Chondrocyte (in vitro differentiated cells): ENCODE measurements around the gene KIAA0319L. TPM values are rescaled to one million over a fixed set of nuclear protein-coding genes. Genes with fewer than 3 reads are reported as not detected.

Source experiments
- DNase-seq: peaks from one replicate; pipeline ENCODE4 v3.0.0; 2021; ENCODE audit warnings: mixed read lengths, low spot score
- H3K27ac Mint-ChIP-seq: one replicate; pipeline ENCODE4 v1.8.0; 2021; ENCODE audit warnings: mild to moderate bottlenecking, moderate library complexity, mixed read lengths; ENCODE audit not compliant: unreplicated experiment
- H3K27me3 Mint-ChIP-seq: 2 replicates; pipeline ENCODE4 v1.8.0; 2021; ENCODE audit warnings: low read depth, mixed read lengths
- H3K36me3 Mint-ChIP-seq: 2 replicates; pipeline ENCODE4 v1.8.0; 2021; ENCODE audit warnings: low read depth, mixed read lengths
- H3K4me1 Mint-ChIP-seq: 2 replicates; pipeline ENCODE4 v1.8.0; 2021; ENCODE audit warnings: low read depth, mild to moderate bottlenecking, mixed read lengths
- H3K4me3 Mint-ChIP-seq: one replicate; pipeline ENCODE4 v1.8.0; 2021; ENCODE audit warnings: mild to moderate bottlenecking, moderate library complexity, mixed read lengths; ENCODE audit not compliant: unreplicated experiment
- H3K9me3 Mint-ChIP-seq: 2 replicates; pipeline ENCODE4 v1.8.0; 2021; ENCODE audit warnings: low read depth, mixed read lengths
- total RNA-seq: library from RNA; stranded (reverse); gene quantifications from 3 replicates; pipeline ENCODE4 v1.2.1, GENCODE V29; 2021
- TF ChIP-seq, protein P1 (sequence below): fragments of 200-600 bp; sonication (generic); IDR thresholded peaks from 2 replicates; pipeline ENCODE4 v1.5.0; 2021; ENCODE audit warnings: antibody characterized with exemption, mild to moderate bottlenecking, moderate library complexity

Gene KIAA0319L
- total RNA-seq, 1 donor from 2014 or later, result 28.7 TPM

DNA sequence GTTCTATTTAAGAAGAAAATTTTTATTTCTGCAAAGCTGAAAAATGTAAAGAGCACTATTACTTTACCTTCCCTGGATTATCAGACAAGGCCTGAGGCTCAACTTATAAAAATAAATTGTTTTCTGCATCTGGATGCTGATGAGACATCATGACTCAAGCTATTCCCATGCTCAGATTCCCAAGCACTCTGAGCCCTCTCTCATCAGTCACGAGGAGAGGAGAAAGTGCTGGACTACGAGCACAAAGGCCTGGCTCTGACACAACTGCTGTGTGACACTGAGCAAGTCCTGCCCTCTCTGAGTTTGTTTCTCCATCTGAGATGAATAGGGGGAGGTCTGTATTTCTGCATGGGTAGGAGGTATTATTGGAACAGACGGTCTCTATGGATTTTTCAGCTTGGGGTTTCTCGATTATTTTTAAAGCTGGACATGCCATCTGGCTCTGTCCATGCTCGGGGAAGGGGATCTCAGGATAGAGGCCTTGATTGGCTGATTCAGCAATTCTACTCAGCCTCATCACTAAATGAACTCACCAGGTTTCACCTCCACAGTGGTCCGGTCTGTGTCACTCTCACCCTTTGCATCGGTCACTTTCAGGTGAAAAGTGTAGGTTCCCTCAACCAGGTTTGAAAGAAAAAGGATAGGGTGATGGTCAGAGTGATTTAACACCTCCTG is 107.7 kb downstream of the KIAA0319L start:
- TF ChIP-seq, protein P1, sequence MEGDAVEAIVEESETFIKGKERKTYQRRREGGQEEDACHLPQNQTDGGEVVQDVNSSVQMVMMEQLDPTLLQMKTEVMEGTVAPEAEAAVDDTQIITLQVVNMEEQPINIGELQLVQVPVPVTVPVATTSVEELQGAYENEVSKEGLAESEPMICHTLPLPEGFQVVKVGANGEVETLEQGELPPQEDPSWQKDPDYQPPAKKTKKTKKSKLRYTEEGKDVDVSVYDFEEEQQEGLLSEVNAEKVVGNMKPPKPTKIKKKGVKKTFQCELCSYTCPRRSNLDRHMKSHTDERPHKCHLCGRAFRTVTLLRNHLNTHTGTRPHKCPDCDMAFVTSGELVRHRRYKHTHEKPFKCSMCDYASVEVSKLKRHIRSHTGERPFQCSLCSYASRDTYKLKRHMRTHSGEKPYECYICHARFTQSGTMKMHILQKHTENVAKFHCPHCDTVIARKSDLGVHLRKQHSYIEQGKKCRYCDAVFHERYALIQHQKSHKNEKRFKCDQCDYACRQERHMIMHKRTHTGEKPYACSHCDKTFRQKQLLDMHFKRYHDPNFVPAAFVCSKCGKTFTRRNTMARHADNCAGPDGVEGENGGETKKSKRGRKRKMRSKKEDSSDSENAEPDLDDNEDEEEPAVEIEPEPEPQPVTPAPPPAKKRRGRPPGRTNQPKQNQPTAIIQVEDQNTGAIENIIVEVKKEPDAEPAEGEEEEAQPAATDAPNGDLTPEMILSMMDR, result no peak
- Mint-ChIP-seq H3K27ac (peak overlapping the region; percentile 50), H3K27me3 (no peaks in the 10 kb centered on the region), H3K4me1 (peaks cover 16% of the 10 kb centered on the region), H3K4me3 (no peak overlapping the region), H3K36me3 (peaks cover 12% of the 10 kb centered on the region), H3K9me3 (no peaks in the 10 kb centered on the region)
- no peak for DNase-seq

DNA sequence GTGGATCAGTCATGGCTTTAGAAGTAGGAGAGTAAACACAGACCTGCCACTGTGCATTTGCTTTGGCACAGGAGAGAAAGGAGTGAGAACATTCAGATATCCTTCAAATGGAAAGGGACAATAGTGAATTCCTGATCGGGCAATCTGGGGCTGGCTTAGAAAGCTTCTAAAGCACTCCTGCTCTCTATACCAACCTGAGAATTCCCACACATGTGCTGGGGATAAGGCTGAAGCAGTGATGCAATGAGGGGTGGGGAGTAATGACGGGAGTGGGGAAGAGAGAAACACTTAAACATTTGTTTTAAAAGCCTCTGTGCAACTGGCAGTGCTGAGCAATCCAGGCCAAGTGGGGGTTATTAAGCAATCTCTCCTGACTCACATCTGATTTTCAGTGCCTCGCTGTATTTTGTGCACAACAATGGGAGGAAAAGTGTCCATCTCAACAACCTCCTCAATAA is 108.8 kb downstream of the KIAA0319L start:
- Mint-ChIP-seq H3K36me3 (peaks cover 9% of the 10 kb centered on the region), H3K4me1 (peaks cover 15% of the 10 kb centered on the region), H3K27me3 (no peaks in the 10 kb centered on the region), H3K27ac (no peak overlapping the region), H3K4me3 (no peak overlapping the region), H3K9me3 (no peaks in the 10 kb centered on the region)
- TF ChIP-seq, protein P1, result no peak
- DNase-seq, result no peak

DNA sequence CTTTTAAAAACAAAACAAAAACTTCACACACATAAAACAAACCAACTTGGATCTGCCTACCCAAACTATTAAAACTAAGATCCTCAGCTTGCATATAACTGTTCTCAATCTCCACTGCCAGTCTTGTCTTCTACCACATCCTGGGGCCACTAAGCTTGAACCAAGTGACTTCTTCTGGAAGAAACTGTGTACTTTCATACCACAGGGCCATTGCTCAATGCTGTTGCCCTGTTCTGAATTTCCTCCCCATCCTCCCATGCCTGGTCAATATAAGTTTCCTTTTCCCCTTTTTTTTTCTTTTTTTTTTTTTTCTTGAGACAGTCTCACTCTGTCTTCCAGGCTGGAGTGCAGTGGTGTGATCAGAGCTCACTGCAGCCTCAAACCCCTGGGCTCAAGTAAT is 109.9 kb downstream of the KIAA0319L start:
- H3K36me3 Mint-ChIP-seq, result peaks cover 12% of the 10 kb centered on the region
- no peak overlapping the region for H3K4me3 Mint-ChIP-seq
- no peak for DNase-seq
- peaks cover 10% of the 10 kb centered on the region for H3K4me1 Mint-ChIP-seq
- TF ChIP-seq, protein P1, result no peak
- H3K9me3 Mint-ChIP-seq, result no peaks in the 10 kb centered on the region
- no peaks in the 10 kb centered on the region for H3K27me3 Mint-ChIP-seq
- H3K27ac Mint-ChIP-seq, result no peak overlapping the region

DNA sequence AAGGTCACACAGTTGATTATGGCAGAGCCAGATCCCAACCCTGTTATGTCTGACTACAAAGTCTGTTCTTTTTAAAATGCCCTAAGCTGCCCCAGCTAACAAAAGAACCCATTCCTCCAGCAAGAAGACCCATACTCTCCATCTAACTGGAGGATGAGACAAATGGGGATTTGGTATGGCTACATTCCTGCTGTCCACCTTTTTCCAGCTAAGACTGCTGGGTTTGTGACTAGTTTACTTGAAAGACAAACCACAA is 112.8 kb downstream of the KIAA0319L start:
- H3K9me3 Mint-ChIP-seq, result no peaks in the 10 kb centered on the region
- TF ChIP-seq, protein P1, result no peak
- H3K27me3 Mint-ChIP-seq, result no peaks in the 10 kb centered on the region
- DNase-seq, result no peak
- H3K36me3 Mint-ChIP-seq, result peaks cover 15% of the 10 kb centered on the region
- no peak overlapping the region for H3K4me3 Mint-ChIP-seq
- no peak overlapping the region for H3K27ac Mint-ChIP-seq
- H3K4me1 Mint-ChIP-seq, result no peaks in the 10 kb centered on the region

DNA sequence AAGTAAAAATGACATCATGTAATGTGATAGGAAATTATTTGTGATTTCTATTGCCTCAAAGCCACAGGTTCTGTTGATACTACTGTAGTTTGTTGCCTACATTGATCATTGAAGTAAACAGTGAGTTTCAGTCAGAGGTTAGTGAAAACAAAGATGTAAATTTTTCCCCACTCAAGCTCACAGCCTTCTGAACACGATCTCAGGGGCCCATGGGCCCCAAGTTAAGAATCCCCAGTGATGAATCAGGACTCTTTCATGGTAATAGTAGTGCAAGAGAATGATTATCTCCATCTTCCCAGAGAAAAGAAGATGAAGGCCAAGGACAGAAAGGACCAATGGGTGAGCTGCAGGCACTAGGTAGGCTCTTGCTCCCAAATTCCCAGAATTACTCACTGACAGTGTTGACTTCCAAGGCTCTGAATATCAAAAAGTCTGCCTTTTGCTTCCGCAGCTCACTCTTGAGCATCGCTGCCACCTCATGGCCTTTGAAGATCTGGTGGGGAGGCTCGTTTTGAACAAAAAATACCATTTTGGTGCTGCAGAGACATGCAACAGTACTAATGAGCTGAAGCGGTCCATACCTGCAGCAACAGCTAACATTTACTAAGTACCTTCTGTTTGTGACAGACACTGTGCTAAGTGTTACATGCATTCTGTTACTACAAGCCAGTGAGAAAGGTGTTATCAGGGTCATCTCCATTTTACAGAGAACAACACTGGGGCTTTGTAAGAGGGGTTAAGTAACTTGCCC is 113.3 kb downstream of the KIAA0319L start:
- H3K36me3 Mint-ChIP-seq, result peaks cover 18% of the 10 kb centered on the region
- H3K9me3 Mint-ChIP-seq, result no peaks in the 10 kb centered on the region
- no peak for DNase-seq
- no peaks in the 10 kb centered on the region for H3K27me3 Mint-ChIP-seq
- no peak overlapping the region for H3K4me3 Mint-ChIP-seq
- H3K4me1 Mint-ChIP-seq, result no peaks in the 10 kb centered on the region
- TF ChIP-seq, protein P1, result peak; percentile 49
- H3K27ac Mint-ChIP-seq, result no peak overlapping the region
